GM21723 (cell line): Measurements from ENCODE around the gene AGAP1.

ENCODE experiments used
- ATAC-seq: cut with Tn5 transposase; IDR thresholded peaks from one replicate; pipeline ENCODE4 v1.9.1; 2021; ENCODE audit warnings: mild to moderate bottlenecking, moderate library complexity; ENCODE audit not compliant: unreplicated experiment

Gene AGAP1

DNA sequence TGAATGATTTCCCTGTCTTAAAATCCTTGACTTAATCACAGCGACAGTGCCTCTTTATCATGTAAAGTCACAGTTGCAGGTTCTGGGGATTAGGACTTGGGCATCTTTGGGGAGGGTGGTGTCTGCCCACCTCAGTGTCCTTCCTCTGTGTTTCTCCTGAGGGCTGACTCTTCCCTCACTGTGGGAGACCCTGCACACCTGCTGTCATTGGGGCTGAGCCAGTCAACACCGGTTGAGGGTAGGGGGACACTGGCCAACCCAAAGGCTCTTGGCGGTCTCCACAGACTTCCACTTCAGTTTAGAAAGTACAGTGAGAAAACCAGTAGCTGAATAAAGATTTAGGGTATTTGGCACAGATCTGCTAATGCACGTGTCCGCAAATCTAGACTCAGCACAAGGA lies 36.9 kb downstream of the AGAP1 start:
- no peak for ATAC-seq

DNA sequence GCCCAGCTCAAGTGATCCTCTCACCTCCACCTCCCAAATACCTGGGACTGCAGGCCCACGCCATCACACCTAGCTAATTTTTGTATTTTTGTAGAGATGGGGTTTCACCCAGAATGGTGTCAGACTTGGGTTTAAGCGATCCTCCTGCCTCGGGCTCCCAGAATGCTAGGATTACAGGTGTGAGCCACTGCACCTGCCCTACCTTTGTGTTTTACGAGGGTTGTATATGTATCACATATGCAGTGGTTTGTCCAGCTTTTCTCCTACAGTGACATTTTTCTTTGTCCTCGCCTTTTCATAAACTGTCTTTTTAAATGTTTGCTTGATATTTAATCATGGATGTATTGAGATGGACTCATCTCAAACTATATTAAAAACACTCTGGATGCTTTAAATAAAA lies 38.5 kb downstream of the AGAP1 start:
- no peak for ATAC-seq

DNA sequence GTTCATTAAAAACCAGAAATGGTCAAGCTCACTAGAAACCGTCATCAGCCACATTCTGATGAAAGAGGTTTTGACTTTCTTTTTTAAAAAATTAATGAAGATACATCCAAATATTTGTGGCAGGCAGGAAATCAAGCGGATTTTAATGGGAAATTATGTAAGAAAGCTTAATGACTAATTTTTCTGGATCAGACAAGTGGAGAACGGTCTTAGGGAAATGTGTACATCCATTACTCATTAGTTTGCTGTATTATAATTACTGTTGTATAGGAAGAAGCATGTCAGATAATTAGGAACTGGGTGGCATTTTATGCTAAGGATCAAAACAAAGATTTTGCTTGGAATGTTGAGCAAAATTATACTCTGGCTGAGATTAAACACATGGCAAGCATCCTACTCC lies 39.4 kb downstream of the AGAP1 start:
- ATAC-seq = no peak

DNA sequence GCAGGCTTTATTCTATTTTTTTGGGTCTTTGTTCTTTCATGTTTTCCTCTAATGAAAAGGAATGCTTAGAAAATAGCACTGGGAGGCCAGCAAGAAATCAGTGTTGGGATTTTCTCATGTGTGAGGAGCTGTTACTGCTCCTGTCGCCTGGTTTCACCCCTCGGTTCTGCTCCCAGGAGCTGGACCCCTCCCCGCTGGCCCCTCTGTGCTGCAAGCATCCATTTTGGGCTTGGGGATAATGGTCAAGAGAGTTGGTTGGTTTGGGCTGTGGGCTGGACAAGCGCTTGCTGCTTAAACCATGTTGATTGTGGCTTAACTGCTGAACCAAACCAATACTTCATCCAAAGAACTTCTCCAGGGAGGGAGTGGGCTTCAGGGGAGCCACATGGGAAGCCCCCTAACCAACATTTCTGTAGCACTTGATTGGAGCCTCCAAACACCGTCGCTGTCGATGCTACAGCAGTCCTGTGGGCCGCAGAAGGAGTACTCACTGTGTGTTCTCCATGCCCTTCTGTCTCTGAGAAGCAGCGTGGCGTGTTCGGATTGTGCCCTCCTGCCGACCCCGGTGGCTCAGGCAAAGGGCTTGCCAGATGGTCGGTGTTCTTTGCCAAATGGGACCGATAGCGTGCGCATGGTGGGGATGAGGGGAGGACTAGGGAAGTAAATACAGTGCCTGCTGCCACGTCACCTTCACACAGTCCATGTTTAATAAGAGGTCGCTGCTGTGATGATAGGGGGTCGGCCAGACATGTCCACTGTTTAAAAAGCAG lies 40.0 kb downstream of the AGAP1 start:
- no peak for ATAC-seq

GRCh38 chr2:235534678-235535422 lies 41.0 kb downstream of the AGAP1 start:
- ATAC-seq = no peak

GRCh38 chr2:235535423-235536130 lies 41.7 kb downstream of the AGAP1 start:
- ATAC-seq = no peak

DNA sequence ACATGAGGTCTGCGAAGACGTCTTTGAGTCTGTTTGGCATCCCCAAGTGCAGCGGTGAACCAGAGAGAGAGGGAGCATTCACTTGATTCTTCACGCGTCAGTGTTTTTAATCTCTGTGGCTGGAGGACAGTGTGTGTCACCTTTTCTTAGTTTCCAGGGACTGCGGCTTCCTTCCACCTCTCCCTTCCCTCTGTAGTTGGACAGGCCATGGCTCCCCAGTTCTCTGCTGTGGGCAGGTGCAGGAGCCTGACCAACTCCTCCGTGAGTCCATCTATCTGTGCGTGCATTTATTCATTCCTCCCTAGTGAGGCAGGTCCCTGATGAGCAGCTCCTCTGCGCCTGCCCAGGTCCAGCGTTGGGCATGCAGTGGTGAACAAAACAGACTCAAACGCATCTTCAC lies 42.9 kb downstream of the AGAP1 start:
- ATAC-seq = no peak

GRCh38 chr2:235537186-235537585 lies 43.3 kb downstream of the AGAP1 start:
- ATAC-seq = no peak

DNA sequence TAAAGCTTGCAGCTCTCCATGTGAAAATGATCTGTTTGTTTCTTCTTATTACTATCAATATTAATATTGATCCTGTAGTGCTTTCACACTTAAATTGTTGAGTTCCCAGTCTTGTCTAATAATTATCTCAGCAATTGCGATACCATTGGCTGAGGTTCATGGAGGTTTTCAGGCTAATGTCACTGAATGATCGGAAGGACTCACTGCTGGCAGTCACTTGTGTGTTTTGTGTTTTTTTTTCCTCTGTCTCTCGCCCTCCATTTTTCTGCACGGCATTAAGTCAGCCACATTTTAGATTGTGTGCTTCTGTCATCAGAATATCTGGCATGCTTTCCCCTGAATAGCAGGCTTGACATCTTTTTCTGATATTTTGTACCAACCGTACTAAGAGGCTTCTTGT lies 43.7 kb downstream of the AGAP1 start:
- ATAC-seq = no peak

DNA sequence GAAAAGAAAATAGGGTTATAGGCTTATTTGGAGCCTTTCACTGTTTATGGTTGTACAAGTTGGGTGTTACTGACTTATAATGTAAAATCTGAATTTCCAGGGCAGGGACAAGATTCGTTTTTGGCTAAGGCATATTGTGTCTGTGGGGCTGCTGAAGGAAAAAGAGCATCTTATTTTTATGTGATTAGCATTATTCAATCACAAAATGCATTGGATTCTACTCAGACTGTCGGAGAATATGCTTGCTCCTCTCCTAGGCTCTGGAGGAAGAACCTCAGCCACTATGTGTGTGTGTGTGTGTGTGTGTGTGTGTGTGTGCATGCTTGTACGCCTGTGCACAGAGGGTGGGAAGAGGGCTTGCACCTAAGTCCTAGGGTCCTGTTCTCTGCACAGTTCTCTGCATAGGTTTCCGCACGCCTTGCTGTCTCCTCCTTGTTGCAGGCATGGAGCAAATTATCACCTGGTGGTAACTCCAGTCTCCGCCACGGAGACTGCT lies 44.3 kb downstream of the AGAP1 start:
- no peak for ATAC-seq

GRCh38 chr2:235538981-235539380 lies 45.1 kb downstream of the AGAP1 start:
- ATAC-seq = no peak

- no peak for ATAC-seq
Observed at GRCh38 chr2:235539773-235540172, 45.9 kb downstream of the AGAP1 start.

DNA sequence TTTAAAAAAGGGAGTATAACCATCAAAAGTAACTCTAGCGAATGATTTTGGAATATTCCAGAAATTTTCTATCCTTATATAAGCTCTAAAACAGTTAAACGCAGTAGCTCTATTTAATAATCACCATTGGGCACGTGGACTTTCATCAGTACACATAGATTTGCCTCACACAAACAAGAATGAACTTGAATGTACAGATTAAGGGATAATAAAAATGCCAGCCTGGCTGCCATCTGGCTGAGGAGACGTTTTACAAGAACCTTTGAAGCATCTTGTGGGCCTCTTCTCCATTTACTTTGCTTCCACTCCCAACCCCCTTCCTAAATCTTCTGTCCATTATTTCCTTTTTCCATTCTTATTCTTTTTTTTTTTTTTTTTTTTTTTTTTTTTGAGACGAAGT lies 47.2 kb downstream of the AGAP1 start:
- no peak for ATAC-seq

DNA sequence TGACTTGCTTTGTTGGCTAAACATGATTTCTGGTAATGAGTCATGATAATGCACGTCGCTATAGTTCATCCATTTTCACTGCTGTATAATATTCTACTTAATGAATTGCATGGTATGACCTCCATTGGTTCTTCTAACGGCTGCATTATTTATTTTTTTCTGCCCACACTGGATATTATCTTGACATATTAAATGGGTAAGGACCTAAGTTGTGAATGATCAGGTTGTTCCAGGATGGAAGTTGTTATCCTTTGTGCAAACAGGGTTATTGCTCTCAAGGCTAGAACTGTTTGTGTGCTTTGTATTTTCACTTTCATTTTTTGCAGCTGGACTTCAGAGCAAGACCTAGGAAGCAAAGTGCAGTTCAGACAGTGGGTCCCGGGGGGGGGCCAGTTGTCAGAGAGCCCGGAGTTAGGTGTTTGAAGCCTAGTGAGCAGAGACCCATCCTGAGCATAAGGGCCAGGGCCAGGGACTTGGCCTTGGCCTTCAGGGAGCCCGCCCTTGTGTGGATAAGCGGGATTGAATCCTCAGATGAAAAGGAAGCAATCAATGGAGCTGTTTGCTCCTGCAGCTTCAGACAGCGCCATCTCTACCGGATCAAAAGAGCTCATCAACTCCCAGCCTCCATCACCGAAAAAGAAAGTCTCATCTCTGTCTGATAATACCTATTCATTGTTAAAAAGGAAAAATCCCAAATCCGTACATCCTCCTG lies 48.2 kb downstream of the AGAP1 start:
- no peak for ATAC-seq

DNA sequence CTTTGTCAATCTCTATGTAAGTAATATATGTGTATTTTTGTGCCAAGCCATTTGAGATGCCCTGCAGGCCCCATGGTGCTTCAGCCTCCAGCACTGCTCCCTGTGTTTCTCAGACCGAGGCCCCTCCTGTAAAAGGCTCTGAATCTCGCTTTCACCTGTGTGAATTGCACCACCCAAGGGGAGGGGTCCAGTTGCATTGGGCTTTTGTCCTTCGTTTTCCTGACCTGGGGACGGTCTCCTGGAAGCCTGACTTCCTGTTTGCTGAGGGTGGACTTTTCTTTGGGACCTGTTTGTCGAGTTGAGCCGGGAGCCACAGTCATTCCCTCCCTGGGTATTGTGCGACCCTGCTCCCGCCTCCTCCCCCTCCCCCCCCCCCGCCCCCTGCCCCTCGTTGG lies 48.9 kb downstream of the AGAP1 start:
- no peak for ATAC-seq

GRCh38 chr2:235543128-235543750 lies 49.4 kb downstream of the AGAP1 start:
- ATAC-seq = no peak

DNA sequence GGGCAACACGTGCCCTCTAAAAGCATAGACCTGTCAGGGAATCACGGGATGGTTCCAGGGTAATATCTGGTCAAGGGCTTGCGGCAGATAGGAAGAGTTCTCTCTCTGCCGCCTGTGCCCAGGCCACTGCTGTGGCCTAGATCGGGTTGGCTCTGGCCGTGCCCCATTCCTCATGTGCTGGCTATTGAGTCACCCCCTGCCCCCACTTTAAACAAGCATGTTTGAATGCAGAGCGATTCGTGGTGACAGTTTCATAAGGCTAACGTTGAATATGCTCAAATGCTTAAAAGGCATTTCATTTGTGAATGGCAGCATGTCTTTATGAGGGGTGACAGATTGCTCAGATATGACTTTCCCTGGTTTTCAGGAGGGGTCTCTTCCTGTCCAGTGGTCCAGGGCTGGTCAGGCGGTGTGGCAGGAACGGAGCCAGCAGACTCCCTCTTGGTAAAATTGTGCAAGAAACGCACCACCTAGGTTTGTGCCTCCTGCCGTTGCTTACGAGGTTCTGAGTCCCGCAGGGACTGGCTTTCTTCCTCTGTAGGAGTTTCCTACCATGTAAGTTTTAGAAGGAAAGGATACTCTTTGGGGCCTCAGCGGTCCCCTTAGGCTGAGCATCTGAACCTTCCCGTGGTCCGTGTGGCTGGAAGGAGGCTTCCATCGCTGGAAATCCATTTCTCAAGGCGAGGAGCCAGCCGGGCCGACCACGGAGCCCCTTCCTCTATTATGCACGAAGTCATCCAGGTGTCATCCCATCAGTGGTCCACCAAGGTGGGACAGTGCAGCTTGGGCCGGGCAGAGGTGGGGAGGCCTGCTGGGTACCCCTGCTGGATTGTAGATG lies 50.2 kb downstream of the AGAP1 start:
- ATAC-seq = no peak

DNA sequence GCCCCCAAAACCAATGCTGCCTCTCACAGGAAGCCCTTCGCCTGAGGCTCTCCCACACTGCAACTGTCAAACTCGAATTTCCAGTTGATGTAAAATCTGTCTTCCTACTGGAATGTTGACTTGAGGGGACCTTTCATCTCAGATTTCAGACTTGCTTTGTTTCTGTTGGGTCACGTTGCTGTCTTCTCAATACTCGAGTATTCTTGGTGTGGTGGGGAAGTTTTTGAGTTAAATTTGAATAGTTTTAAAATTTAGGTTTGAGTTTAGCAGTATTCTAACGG lies 50.8 kb downstream of the AGAP1 start:
- no peak for ATAC-seq

GRCh38 chr2:235545339-235546150 lies 51.7 kb downstream of the AGAP1 start:
- no peak for ATAC-seq
